Suprapubic skin (tissue), 4 donors: ENCODE measurements around the gene GIMAP4. TPM values are rescaled to one million over a fixed set of nuclear protein-coding genes. Genes with fewer than 3 reads are reported as not detected.
"Not testable (repeated sequence)": the region's sequence is repeated elsewhere in the genome, so short reads cannot be mapped to it uniquely, and the experiment has no call there.

Experiments
- DNase-seq, 2 donors: peaks; one replicate each; pipeline ENCODE4 v3.0.0-alpha.2; 2019; ENCODE audit warnings: low spot score in 2 of 2
- H3K27ac ChIP-seq: fragments of 200-600 bp; sonication (generic); one replicate; pipeline ENCODE4 v1.5.1; 2019
- H3K27me3 ChIP-seq: fragments of 200-600 bp; sonication (generic); one replicate; pipeline ENCODE4 v1.5.1; 2019
- H3K36me3 ChIP-seq: fragments of 200-600 bp; sonication (generic); one replicate; pipeline ENCODE4 v1.5.1; 2019
- H3K4me1 ChIP-seq: fragments of 200-600 bp; sonication (generic); one replicate; pipeline ENCODE4 v1.5.1; 2019
- H3K4me3 ChIP-seq: fragments of 200-600 bp; sonication (generic); one replicate; pipeline ENCODE4 v1.5.1; 2019; ENCODE audit warnings: mild to moderate bottlenecking
- H3K9me3 ChIP-seq: fragments of 200-600 bp; sonication (generic); one replicate; pipeline ENCODE4 v1.5.1; 2019
- CTCF ChIP-seq, 2 donors: fragments of 200-600 bp in 1 of 2; fragments of 450-650 bp in 1 of 2; sonication (generic) in 1 of 2; IDR thresholded peaks; one replicate each; pipeline ENCODE4 v1.5.1; 2016 to 2019; ENCODE audit warnings: antibody characterized with exemption in 2 of 2, mild to moderate bottlenecking in 1 of 2, moderate library complexity in 1 of 2
- EP300 ChIP-seq: sonication (generic); formaldehyde crosslinking; IDR thresholded peaks from one replicate; pipeline ENCODE4 v1.6.1; 2017; ENCODE audit warnings: antibody characterized with exemption
- POLR2A ChIP-seq, 2 donors: fragments of 450-650 bp; IDR thresholded peaks; one replicate each; pipeline ENCODE4 v1.6.1; 2017; ENCODE audit warnings: antibody characterized with exemption in 2 of 2, mild to moderate bottlenecking in 2 of 2, moderate library complexity in 2 of 2
- POLR2AphosphoS5 ChIP-seq, 3 donors: sonication (generic); formaldehyde crosslinking; IDR thresholded peaks; one replicate each; pipeline ENCODE4 v1.6.1; 2017; ENCODE audit warnings: antibody characterized with exemption in 3 of 3
- WGBS: methylation state at CpG from one replicate; pipeline ENCODE4 v1.1.5; 2018; 5-methylcytosine and 5-hydroxymethylcytosine counted together
- total RNA-seq, 4 donors: library from RNA; depleted of rRNA; stranded (reverse); fragments of >200 nt; gene quantifications; one replicate each; pipeline ENCODE4 v1.1.0, GENCODE V29; 2016

The GIMAP4 gene
- total RNA-seq, 4 donors from 2014 or later: 6.5 to 12.5 (median 9.3) TPM

- Histone ChIP-seq H3K27ac (no peak overlapping the region), H3K4me3 (peak overlapping the region; percentile 39), H3K9me3 (no peaks in the 10 kb centered on the region), H3K4me1 (peaks cover 15% of the 10 kb centered on the region), H3K36me3 (peaks cover 13% of the 10 kb centered on the region), H3K27me3 (no peaks in the 10 kb centered on the region)
- 68% methylated on average over 2 of the region's 2 CpGs for WGBS
- TF ChIP-seq POLR2AphosphoS5 (IDR thresholded peaks at IDR 0.05): no peak
- no peak for TF ChIP-seq POLR2A (IDR thresholded peaks at IDR 0.05)
- TF ChIP-seq CTCF (IDR thresholded peaks at IDR 0.05): no peak
- TF ChIP-seq EP300: no peak
- no peak for DNase-seq
These were observed 1.5 kb downstream of the GIMAP4 start for GRCh38 chr7:150568714-150569113.

- no peak for DNase-seq
- Histone ChIP-seq H3K4me1 (peaks cover 11% of the 10 kb centered on the region), H3K27ac (no peak overlapping the region), H3K36me3 (peaks cover 13% of the 10 kb centered on the region), H3K4me3 (peak overlapping the region; percentile 39), H3K27me3 (no peaks in the 10 kb centered on the region), H3K9me3 (no peaks in the 10 kb centered on the region)
- TF ChIP-seq POLR2A (IDR thresholded peaks at IDR 0.05) (no peak), EP300 (no peak), CTCF (IDR thresholded peaks at IDR 0.05) (no peak), POLR2AphosphoS5 (IDR thresholded peaks at IDR 0.05) (no peak)
- WGBS: 75% methylated on average over 7 of the region's 7 CpGs
These were observed 2.2 kb downstream of the GIMAP4 start for GRCh38 chr7:150569245-150569955.

- no peaks in the 10 kb centered on the region for H3K27me3 ChIP-seq
- 79% methylated on average over 5 of the region's 5 CpGs for WGBS
- H3K4me3 ChIP-seq: no peak overlapping the region
- TF ChIP-seq CTCF (IDR thresholded peaks at IDR 0.05) (no peak), POLR2AphosphoS5 (IDR thresholded peaks at IDR 0.05) (no peak), POLR2A (IDR thresholded peaks at IDR 0.05) (no peak), EP300 (no peak)
- no peaks in the 10 kb centered on the region for H3K9me3 ChIP-seq
- peaks cover 13% of the 10 kb centered on the region for H3K36me3 ChIP-seq
- no peak for DNase-seq
- H3K27ac ChIP-seq: no peak overlapping the region
- peaks cover 6% of the 10 kb centered on the region for H3K4me1 ChIP-seq
These were observed 3.6 kb downstream of the GIMAP4 start for GRCh38 chr7:150570556-150571465.

DNA sequence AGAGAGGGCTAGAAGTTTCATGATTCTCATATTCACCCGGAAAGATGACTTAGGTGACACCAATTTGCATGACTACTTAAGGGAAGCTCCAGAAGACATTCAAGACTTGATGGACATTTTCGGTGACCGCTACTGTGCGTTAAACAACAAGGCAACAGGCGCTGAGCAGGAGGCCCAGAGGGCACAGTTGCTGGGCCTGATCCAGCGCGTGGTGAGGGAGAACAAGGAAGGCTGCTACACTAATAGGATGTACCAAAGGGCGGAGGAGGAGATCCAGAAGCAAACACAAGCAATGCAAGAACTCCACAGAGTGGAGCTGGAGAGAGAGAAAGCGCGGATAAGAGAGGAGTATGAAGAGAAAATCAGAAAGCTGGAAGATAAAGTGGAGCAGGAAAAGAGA is 5.3 kb downstream of the GIMAP4 start:
- Histone ChIP-seq H3K27me3 (no peaks in the 10 kb centered on the region), H3K36me3 (peaks cover 13% of the 10 kb centered on the region), H3K27ac (no peak overlapping the region), H3K4me3 (no peak overlapping the region), H3K4me1 (peaks cover 6% of the 10 kb centered on the region), H3K9me3 (no peaks in the 10 kb centered on the region)
- 93% methylated on average over 10 of the region's 10 CpGs for WGBS
- DNase-seq: no peak
- TF ChIP-seq POLR2AphosphoS5 (IDR thresholded peaks at IDR 0.05) (no peak), POLR2A (IDR thresholded peaks at IDR 0.05) (no peak), EP300 (no peak), CTCF (IDR thresholded peaks at IDR 0.05) (no peak)

- H3K27me3 ChIP-seq, H3K9me3 ChIP-seq, H3K36me3 ChIP-seq, DNase-seq, H3K4me3 ChIP-seq, H3K4me1 ChIP-seq, H3K27ac ChIP-seq: not testable (repeated sequence)
- WGBS: 68% methylated on average over 7 of the region's 7 CpGs
These were observed 12.9 kb downstream of the GIMAP4 start for GRCh38 chr7:150579979-150580637.
